ENCODE measurements around the gene FAAP100. TPM values are rescaled to one million over a fixed set of nuclear protein-coding genes. Genes with fewer than 3 reads are reported as not detected.
A peak's percentile ranks its signal among the peaks of the same experiment; 100 is the strongest.
"Not testable (repeated sequence)": the region's sequence is repeated elsewhere in the genome, so short reads cannot be mapped to it uniquely, and the experiment has no call there.

FAAP100 gene, protein sequence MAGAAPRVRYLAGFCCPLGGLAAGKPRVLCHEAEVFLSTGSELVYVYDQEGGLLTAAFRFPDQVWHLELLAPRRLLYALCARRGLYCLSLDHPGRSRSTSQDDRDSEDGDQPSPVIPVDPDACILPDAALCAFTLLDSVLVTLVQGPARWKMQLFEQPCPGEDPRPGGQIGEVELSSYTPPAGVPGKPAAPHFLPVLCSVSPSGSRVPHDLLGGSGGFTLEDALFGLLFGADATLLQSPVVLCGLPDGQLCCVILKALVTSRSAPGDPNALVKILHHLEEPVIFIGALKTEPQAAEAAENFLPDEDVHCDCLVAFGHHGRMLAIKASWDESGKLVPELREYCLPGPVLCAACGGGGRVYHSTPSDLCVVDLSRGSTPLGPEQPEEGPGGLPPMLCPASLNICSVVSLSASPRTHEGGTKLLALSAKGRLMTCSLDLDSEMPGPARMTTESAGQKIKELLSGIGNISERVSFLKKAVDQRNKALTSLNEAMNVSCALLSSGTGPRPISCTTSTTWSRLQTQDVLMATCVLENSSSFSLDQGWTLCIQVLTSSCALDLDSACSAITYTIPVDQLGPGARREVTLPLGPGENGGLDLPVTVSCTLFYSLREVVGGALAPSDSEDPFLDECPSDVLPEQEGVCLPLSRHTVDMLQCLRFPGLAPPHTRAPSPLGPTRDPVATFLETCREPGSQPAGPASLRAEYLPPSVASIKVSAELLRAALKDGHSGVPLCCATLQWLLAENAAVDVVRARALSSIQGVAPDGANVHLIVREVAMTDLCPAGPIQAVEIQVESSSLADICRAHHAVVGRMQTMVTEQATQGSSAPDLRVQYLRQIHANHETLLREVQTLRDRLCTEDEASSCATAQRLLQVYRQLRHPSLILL
- total RNA-seq = 69.2 and 69.5 TPM in 2 replicates

DNA sequence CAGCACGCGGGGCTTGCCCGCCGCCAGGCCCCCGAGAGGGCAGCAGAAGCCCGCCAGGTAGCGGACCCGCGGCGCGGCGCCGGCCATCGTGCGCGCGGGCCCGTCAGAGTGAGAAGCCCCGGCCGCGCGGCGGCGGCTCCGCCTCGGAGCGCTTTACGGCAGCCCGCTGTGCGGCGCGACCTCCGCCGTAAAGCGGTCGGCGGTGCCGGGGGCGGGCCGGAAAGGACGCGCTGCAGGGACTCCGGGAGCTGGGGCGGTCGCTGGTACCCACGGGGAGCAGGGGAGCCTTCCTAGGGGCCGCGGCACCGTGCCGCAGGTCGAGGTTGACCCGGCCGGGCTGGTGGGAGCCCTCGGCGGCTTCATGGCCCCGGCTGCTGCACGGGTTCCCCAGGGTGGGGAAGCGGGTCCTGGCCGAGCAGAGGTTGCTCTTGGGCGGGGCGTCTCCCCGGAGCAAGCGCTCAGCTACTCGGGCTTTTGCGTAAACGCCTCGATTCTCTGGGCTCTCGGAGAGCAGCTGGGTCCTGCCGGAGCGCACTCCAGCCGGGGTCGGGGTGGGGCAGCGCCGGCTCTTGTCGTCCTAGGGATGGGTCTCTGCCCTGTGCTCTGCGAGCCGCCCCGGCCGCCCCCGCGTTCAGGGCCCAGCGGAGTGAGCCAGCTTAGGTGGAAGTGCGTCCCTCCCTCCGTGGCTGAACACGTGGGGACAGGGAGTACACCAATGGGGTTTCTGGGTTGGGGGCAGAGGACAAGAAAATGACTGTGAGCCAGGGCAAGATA is at the start of gene FAAP100:
FAAP100 (minus strand) TSS at position 110 of the 774 bp plus-strand sequence; CDS start at position 87, 23 bp downstream.
- DNase-seq (ENCODE audit: low spot score) = peak; percentile 83
- intact Hi-C loops (cut with micrococcal nuclease) = loop anchor here (1.0 to 10.0 kb wide), 9 partner anchors 38 to 433 kb away; partner anchors contain the start of genes ARL16, MRPL12, NPLOC4 and P4HB
- Mint-ChIP-seq H3K4me1 (ENCODE audit: low read depth) (peaks cover 41% of the 10 kb centered on the region), H3K27me3 (ENCODE audit: insufficient read depth) (no peaks in the 10 kb centered on the region), H3K27ac (peak within 1 kb of the TSS; percentile 91), H3K36me3 (ENCODE audit: low read depth) (peaks cover 23% of the 10 kb centered on the region), H3K9me3 (no peaks in the 10 kb centered on the region), H3K4me3 (peak within 1 kb of the TSS; percentile 92)

DNA sequence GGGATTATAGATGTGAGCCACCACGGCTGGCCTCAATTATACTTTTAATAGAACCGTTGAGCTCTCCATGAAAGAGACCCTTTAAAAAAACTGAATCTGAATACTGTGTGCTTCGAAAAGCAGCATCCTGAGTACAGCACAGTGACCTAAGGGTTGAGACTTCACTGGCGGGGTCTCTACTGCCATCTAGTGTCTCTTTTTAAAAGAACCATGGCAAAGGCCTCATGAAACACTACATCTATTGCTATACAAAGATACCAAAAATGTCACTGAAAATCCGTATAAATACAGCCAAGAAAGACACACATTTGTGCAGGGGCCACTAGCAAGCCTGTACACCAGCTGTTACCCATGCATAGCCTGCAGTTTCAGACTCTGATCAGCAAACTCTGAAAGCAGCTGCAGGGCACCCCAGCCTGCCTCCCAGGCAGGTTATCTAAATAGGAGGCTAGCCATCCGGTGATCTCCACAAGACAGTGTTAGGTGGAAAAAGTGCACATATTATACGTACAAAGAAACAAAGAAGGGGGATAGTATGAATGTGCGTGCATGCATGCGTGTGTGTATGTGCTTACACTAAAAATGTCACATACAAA is 49.5 kb upstream of the FAAP100 start:
- H3K36me3 Mint-ChIP-seq (ENCODE audit: low read depth) = peaks cover 40% of the 10 kb centered on the region
- peaks cover 8% of the 10 kb centered on the region for H3K4me1 Mint-ChIP-seq (ENCODE audit: low read depth)
- intact Hi-C loops (cut with micrococcal nuclease) = loop anchor here (5.0 kb wide), 1 partner anchor 84 kb away; no protein-coding TSS in a partner anchor
- no peaks in the 10 kb centered on the region for H3K27me3 Mint-ChIP-seq (ENCODE audit: insufficient read depth)
- DNase-seq (ENCODE audit: low spot score) = peak; percentile 16
- H3K9me3 Mint-ChIP-seq = no peaks in the 10 kb centered on the region
- peak overlapping the region; percentile 20 for H3K27ac Mint-ChIP-seq
- H3K4me3 Mint-ChIP-seq = no peak overlapping the region

DNA sequence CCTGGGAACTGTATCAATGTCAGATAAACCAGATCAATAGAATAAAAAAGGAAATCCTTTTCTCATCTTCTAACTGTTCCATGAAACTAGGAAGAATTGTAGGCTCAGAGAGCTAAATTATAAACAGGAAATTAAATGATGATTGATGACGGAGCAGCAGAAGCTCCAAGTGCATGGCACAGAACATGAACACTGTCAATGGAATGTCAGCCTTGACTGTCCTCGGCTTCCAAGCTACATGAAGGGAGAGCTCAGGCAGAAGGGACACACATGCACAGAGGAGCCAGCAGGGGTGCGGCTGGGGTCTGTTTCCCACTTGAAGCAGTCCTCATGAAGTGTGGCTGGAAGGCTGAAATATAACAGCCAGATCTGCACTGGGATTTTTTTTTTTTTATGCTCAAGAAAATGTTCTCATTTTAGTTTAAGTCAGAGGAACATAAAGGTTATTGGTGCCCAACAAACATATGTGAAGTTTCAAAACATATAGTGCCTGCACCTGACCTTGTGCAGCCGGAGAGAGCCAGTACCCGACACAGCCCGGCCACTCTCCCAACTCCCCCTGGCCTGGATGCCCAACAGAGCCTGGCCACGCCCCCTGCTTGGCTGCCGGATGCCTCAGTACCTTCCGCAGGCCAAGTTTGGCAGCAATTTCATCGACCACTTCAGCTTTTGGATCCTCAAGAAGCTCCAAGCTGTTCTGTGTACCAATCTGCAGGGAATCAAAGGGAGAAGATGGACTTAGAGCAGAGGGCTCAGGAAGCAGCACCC is 47.8 kb upstream of the FAAP100 start:
- H3K36me3 Mint-ChIP-seq (ENCODE audit: low read depth) = peaks cover 33% of the 10 kb centered on the region
- no peak overlapping the region for H3K4me3 Mint-ChIP-seq
- no peaks in the 10 kb centered on the region for H3K27me3 Mint-ChIP-seq (ENCODE audit: insufficient read depth)
- no peaks in the 10 kb centered on the region for H3K9me3 Mint-ChIP-seq
- H3K27ac Mint-ChIP-seq = no peak overlapping the region
- intact Hi-C loops (cut with micrococcal nuclease) = loop anchor here (5.0 kb wide), 1 partner anchor 83 kb away; no protein-coding TSS in a partner anchor
- no peak for DNase-seq (ENCODE audit: low spot score)
- H3K4me1 Mint-ChIP-seq (ENCODE audit: low read depth) = peaks cover 8% of the 10 kb centered on the region

DNA sequence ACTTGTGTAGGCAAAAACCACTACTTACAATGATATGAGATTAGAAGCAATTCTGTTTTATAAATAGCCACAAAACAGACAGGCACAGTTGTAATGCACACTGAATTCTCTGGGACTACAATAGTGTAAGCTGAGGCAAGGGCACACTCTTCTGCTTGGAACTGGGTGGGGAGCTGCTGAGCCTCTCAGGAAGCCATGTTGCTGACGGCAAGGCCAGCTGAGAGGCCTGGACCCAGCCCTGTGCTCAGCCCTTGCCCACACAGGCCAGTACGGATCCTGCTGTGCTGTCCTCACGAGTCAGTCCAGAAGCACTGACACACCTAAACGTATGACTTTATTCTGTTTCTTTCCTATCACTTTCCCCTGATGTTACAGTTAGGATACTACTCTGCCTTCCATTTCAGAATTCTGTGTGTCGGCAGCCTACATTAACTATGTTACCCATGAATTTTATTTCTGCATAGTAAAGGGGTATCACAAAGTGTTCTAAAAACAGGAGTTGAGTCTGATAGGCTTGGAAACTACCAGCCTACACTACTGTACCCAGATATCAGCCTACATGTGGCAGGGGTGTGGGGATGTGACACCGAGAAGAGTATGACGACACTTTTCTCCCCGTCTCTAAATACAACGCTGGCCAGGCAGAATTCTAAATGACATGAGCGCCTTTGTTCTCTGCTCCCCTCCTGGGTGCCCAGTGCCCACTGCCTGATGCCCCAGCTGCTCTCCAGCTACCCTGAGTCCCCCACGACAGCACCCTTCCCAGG is 41.1 kb upstream of the FAAP100 start:
- Mint-ChIP-seq H3K9me3 (no peaks in the 10 kb centered on the region), H3K27me3 (ENCODE audit: insufficient read depth) (no peaks in the 10 kb centered on the region), H3K36me3 (ENCODE audit: low read depth) (peaks cover 35% of the 10 kb centered on the region), H3K4me3 (no peak overlapping the region), H3K4me1 (ENCODE audit: low read depth) (no peaks in the 10 kb centered on the region), H3K27ac (no peak overlapping the region)
- intact Hi-C loops (cut with micrococcal nuclease) = no loop called here
- DNase-seq (ENCODE audit: low spot score) = no peak

DNA sequence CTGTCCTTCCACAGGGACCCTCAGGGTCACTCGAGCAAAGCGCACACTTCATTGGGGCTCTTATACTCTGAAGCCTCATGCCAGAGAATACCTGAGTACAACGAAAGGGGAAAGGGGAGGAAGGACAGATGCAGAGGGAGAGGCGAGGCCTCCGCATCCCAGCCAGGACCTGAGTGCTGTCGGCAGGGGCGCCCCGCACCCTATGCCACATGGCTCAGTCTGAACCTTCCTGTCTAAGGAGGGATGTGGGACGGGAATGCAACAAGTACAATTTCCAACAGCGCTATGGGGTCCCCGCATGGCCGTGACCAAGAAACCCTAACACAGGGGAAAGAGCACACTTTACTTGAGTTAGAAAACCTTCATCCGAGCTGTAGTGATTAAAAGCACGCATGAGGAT is 39.8 kb upstream of the FAAP100 start:
- peaks cover 37% of the 10 kb centered on the region for H3K36me3 Mint-ChIP-seq (ENCODE audit: low read depth)
- H3K27ac Mint-ChIP-seq = no peak overlapping the region
- intact Hi-C loops (cut with micrococcal nuclease) = no loop called here
- H3K4me3 Mint-ChIP-seq = no peak overlapping the region
- DNase-seq (ENCODE audit: low spot score) = no peak
- H3K27me3 Mint-ChIP-seq (ENCODE audit: insufficient read depth) = no peaks in the 10 kb centered on the region
- no peaks in the 10 kb centered on the region for H3K4me1 Mint-ChIP-seq (ENCODE audit: low read depth)
- H3K9me3 Mint-ChIP-seq = no peaks in the 10 kb centered on the region

DNA sequence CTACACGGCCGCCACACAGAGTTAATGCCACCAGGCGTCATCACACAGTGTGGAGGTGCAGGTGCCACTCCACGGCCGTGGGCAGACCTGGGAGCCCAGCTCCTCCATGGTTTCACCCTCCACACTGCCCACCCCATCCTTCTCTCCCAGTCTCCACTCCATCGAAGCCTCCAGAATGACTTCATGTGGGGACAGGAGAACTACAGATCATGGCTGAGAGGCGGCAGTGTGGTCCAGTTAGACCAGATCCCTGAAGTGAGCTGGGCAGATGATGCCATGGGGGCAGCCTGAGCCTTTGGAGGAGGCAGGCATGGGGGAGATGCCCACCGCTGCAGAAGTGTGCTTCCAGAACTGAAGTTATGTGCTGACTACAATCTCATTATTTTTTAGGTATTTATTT is 38.0 kb upstream of the FAAP100 start:
- DNase-seq (ENCODE audit: low spot score) = no peak
- Mint-ChIP-seq H3K9me3 (no peaks in the 10 kb centered on the region), H3K36me3 (ENCODE audit: low read depth) (peaks cover 47% of the 10 kb centered on the region), H3K4me3 (no peak overlapping the region), H3K27ac (no peak overlapping the region), H3K27me3 (ENCODE audit: insufficient read depth) (no peaks in the 10 kb centered on the region), H3K4me1 (ENCODE audit: low read depth) (no peaks in the 10 kb centered on the region)
- intact Hi-C loops (cut with micrococcal nuclease) = no loop called here

DNA sequence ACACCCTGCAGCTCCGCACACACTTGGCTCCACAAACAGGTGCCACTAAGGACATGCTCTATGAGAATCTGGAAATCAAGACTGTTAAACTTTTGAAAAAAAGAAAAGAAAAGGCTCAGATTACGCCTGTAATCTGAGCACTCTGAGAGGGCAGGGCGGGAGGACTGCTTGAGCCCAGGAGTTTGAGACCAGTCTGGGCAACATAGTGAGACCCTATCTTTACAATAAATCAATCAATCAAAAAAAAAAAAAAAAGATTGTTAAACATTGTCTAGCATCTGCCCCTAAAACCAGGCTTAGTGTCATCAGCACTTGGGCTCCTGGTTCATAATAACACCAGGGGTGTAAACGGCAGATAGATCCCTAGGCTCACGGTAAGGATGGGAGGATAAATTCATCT is 37.5 kb upstream of the FAAP100 start:
- Mint-ChIP-seq H3K27me3 (ENCODE audit: insufficient read depth) (no peaks in the 10 kb centered on the region), H3K4me3 (no peak overlapping the region), H3K27ac (no peak overlapping the region), H3K9me3 (no peaks in the 10 kb centered on the region), H3K4me1 (ENCODE audit: low read depth) (no peaks in the 10 kb centered on the region), H3K36me3 (ENCODE audit: low read depth) (peaks cover 48% of the 10 kb centered on the region)
- intact Hi-C loops (cut with micrococcal nuclease) = no loop called here
- DNase-seq (ENCODE audit: low spot score) = no peak

DNA sequence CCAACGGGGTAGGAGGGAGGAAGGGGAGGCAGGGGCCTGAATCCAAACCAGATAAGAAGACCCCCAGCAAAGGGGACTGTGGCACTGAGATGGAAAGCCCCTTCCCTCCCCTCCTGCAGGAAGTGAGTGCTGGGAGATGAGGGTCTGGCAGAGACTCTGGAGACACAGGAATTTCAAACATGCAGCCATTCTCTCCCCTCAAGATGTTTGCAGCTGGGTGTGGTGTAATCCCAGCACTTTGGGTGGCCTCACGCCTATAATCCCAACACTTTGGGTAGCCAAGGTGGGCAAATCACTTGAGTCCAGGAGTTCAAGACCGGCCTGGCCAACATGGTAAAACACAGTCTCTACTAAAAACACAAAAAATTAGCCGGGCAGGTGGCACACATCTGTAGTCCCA is 33.9 kb upstream of the FAAP100 start:
- Mint-ChIP-seq H3K4me3 (no peak overlapping the region), H3K27ac (no peak overlapping the region), H3K4me1 (ENCODE audit: low read depth) (no peaks in the 10 kb centered on the region), H3K27me3 (ENCODE audit: insufficient read depth) (no peaks in the 10 kb centered on the region), H3K9me3 (no peaks in the 10 kb centered on the region), H3K36me3 (ENCODE audit: low read depth) (peaks cover 51% of the 10 kb centered on the region)
- intact Hi-C loops (cut with micrococcal nuclease) = no loop called here
- no peak for DNase-seq (ENCODE audit: low spot score)

DNA sequence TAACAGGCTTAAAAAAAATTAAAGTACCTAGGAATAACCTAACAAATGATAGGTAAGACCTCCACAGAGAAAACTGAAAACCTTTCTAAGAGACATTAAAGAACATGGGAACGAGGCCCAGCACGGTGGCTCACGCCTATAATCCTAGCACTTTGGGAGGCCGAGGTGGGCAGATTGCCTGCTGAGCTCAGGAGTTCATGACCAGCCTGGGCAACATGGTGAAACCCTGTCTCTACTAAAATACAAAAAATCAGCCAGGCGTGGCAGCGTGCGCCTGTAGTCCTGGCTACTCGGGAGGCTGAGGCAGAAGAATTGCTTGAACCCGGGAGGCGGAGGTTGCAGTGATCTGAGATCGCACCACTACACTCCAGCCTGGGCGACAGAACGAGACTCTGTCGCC is 32.6 kb upstream of the FAAP100 start:
- H3K27ac Mint-ChIP-seq; intact Hi-C loops (cut with micrococcal nuclease); H3K9me3 Mint-ChIP-seq; H3K4me3 Mint-ChIP-seq; H3K27me3 Mint-ChIP-seq (ENCODE audit: insufficient read depth); DNase-seq (ENCODE audit: low spot score); H3K4me1 Mint-ChIP-seq (ENCODE audit: low read depth): not testable (repeated sequence)
- peaks cover 50% of the 10 kb centered on the region for H3K36me3 Mint-ChIP-seq (ENCODE audit: low read depth)

DNA sequence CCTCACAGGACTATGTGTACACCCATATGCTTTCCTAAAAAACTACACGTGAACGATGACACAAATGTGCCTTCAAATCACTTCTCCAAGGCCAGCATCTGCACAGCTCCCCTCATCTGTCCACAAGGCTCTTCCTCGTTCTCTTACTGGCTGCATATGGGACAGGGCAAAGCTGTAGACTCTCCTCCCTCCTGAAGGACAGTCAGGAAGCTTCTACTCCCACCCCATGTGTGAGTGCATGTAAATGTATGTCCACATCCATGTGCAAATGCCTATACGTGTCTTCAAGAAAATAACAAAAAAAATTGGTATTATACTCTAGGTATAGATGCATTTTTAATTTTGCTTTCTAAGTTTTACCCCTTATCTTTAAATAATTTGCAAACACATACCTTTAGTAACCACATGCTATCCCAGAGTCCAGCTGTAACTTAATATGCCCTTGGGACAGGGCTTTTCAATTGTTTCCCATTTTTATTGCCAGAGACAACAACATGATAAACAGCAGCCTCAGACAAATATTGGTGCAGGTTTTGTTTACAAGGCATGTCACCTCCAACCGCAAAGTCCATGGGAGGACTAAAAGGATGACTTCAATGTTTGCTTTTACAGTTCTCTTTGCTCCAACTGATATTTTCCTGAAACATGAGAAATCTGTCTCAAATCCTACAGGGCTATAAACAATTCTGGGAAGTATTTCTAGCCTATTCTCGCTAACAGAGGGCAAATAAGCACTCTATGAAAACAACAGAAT is 31.6 kb upstream of the FAAP100 start:
- Mint-ChIP-seq H3K4me1 (ENCODE audit: low read depth) (no peaks in the 10 kb centered on the region), H3K27ac (no peak overlapping the region), H3K4me3 (no peak overlapping the region), H3K36me3 (ENCODE audit: low read depth) (peaks cover 45% of the 10 kb centered on the region), H3K9me3 (no peaks in the 10 kb centered on the region), H3K27me3 (ENCODE audit: insufficient read depth) (no peaks in the 10 kb centered on the region)
- DNase-seq (ENCODE audit: low spot score) = no peak
- intact Hi-C loops (cut with micrococcal nuclease) = no loop called here

DNA sequence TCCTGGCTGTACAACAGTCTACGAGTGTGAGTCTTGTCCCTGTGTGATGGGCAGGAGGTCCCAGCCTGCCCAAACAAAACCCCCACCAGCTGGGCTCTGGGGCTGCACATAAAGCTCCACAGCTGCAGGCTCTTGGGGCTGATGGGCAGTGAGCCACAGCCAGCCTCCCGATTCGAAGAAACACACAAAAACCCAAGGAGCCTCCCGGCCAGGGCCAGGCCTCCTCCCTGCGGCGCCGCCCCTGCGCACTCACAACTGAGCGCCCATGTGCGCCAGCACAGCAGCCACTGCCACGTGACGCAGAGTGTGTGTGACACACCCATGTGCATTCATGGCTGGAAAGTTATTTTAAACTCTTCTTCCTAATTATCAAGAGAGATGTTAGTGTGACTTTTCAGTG is 30.6 kb upstream of the FAAP100 start:
- H3K27ac Mint-ChIP-seq = no peak overlapping the region
- no peak for DNase-seq (ENCODE audit: low spot score)
- no peak overlapping the region for H3K4me3 Mint-ChIP-seq
- H3K27me3 Mint-ChIP-seq (ENCODE audit: insufficient read depth) = no peaks in the 10 kb centered on the region
- intact Hi-C loops (cut with micrococcal nuclease) = no loop called here
- peaks cover 7% of the 10 kb centered on the region for H3K4me1 Mint-ChIP-seq (ENCODE audit: low read depth)
- H3K9me3 Mint-ChIP-seq = no peaks in the 10 kb centered on the region
- peaks cover 37% of the 10 kb centered on the region for H3K36me3 Mint-ChIP-seq (ENCODE audit: low read depth)
